Lower leg skin (tissue), 3 donors: ENCODE data around the gene ITPA.

Experiments
- POLR2A ChIP-seq, 2 donors: fragments of 450-650 bp; IDR thresholded peaks; one replicate each; pipeline ENCODE4 v1.6.1; 2016 to 2017; ENCODE audit warnings: antibody characterized with exemption in 2 of 2, mild to moderate bottlenecking in 1 of 2, moderate library complexity in 1 of 2
- TF ChIP-seq, protein P1 (sequence below), 3 donors: fragments of 450-650 bp; IDR thresholded peaks; one replicate each; pipeline ENCODE4 v1.5.1; 2016; ENCODE audit warnings: antibody characterized with exemption in 3 of 3, mild to moderate bottlenecking in 3 of 3, moderate library complexity in 2 of 3

DNA sequence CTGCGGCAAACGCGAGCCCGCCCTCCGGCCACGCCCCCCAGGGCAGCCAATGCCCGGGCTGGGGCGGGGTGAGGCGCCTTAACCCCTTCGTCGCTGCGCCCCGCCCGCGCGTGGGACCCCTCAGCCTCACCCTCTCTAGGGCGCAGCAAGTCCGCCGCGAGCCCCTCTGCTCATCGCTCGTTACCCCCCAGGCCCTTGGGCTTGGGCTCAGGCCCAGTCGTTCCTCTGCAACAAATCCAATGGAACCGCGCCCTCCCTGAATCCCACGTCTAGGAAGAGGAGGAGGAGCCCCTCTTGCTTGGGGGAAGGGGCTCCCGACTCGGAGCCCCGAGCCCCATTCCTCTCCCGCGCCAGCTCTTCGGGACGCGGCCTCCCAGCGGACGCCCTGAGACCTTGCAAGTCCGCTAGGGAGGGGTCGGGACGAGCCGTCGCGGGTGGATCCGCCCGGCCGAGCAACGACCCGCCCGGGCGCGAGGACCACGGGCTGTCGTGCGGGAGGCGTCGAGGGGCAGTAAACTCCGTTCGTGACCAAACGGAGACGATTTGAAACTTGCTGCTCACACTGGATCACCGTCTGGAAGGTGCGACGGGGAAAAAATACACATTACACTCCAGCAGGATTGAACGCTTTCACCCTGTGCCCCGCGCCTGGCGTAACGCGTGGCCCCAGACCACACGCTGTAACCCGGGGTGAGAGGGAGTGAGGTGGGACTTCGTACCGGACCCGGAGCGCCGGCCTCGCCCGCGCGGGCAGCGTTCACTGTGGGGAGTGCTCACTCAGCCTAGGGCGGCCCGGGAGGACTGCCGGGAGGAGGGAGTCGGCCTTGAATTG lies 35.5 kb upstream of the ITPA start:
- no peak for TF ChIP-seq POLR2A (IDR thresholded peaks at IDR 0.05)
- TF ChIP-seq, protein P1, sequence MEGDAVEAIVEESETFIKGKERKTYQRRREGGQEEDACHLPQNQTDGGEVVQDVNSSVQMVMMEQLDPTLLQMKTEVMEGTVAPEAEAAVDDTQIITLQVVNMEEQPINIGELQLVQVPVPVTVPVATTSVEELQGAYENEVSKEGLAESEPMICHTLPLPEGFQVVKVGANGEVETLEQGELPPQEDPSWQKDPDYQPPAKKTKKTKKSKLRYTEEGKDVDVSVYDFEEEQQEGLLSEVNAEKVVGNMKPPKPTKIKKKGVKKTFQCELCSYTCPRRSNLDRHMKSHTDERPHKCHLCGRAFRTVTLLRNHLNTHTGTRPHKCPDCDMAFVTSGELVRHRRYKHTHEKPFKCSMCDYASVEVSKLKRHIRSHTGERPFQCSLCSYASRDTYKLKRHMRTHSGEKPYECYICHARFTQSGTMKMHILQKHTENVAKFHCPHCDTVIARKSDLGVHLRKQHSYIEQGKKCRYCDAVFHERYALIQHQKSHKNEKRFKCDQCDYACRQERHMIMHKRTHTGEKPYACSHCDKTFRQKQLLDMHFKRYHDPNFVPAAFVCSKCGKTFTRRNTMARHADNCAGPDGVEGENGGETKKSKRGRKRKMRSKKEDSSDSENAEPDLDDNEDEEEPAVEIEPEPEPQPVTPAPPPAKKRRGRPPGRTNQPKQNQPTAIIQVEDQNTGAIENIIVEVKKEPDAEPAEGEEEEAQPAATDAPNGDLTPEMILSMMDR (IDR thresholded peaks at IDR 0.05), result peak in 1 of 3 donors; percentile 6
